NB4 (cell line): Measurements from ENCODE around the gene SLC34A1.
A peak's percentile ranks its signal among the peaks of the same experiment; 100 is the strongest.

Source experiments
- CTCF ChIP-seq: IDR thresholded peaks from one replicate; pipeline ENCODE4 v1.5.1; 2012; ENCODE audit warnings: low read depth, low read length
- MYC ChIP-seq: IDR thresholded peaks from 2 replicates; pipeline ENCODE4 v1.6.1; 2011; ENCODE audit warnings: low read depth, low read length
- POLR2A ChIP-seq: IDR thresholded peaks from 2 replicates; pipeline ENCODE4 v1.6.1; 2011; ENCODE audit warnings: mild to moderate bottlenecking; ENCODE audit not compliant: insufficient read length; ENCODE audit errors: extremely low read depth

DNA sequence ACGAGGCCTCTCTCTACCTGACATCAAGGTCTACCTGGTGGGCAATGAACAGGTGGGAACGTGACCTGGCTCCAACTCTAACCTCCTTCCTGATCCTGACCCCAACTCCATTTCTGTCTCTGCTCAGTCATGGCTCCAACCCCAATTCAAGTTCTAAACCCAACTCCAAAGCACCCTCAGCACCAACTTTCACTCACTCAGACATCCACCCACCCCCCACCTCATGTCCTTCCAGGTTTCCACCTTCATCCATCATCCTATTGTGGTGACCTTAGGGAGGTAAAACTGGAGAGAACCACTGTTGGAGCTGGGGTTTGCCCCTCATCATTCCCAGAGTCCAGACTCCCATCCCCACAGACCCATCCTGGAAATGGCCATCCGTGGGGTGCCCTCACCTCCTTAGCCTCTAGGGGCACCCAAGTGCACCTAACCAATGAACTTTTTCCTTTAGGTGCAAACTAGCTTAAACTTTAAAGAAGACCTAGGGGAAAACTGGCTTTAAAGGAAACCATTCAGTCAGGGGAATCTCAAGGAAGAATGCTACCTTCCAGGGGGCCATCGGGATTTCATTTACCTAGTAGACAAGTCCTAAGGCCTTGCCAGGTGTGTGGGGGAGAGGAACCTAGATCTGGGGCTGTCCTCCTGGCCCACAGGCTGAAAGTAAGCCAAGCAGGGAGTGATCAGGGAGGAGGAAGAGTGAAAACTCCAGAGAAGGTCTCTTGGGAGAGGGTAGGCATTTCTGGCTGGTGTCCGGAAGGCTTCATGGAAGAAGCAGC lies 15.2 kb upstream of the SLC34A1 start:
- TF ChIP-seq CTCF (peak; percentile 72), MYC (no peak), POLR2A (no peak)
